ENCODE data around the gene CERS1. TPM values are rescaled to one million over a fixed set of nuclear protein-coding genes. Genes with fewer than 3 reads are reported as not detected.

CERS1 gene
- 1.7 and 4.5 TPM in 2 replicates for total RNA-seq

GRCh38 chr19:18895824-18896341 is at the start of gene CERS1:
CERS1 (minus strand) TSS chr19:18896158; CDS start chr19:18896072, 86 bp downstream.
- no peak for DNase-seq (ENCODE audit: low read depth, low spot score)

GRCh38 chr19:18945297-18945696 is 49.3 kb upstream of the CERS1 start:
- no peak for DNase-seq (ENCODE audit: low read depth, low spot score)

- DNase-seq (ENCODE audit: low read depth, low spot score), result no peak
Observed at GRCh38 chr19:18943465-18943864, 47.5 kb upstream of the CERS1 start.

DNA sequence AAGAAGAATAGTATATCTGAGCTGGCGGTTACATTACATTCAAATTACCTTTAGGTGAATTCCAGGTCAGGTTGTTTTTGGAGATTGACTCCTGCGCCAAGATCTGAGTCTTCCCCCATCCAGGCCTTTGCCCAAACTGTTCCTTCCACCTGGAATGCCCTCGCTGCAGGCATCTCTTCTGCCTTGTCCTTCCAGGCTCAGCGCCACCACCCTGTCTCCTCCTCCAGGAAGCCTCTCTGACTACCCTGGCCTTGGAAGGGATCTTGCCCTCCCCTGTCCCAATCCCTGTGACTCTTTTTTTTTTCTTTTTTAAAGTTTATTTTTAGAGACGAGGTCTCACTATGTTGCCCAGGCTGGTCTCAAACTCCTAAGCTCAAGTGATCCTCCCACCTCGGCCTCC is 46.7 kb upstream of the CERS1 start:
- no peak for DNase-seq (ENCODE audit: low read depth, low spot score)

DNA sequence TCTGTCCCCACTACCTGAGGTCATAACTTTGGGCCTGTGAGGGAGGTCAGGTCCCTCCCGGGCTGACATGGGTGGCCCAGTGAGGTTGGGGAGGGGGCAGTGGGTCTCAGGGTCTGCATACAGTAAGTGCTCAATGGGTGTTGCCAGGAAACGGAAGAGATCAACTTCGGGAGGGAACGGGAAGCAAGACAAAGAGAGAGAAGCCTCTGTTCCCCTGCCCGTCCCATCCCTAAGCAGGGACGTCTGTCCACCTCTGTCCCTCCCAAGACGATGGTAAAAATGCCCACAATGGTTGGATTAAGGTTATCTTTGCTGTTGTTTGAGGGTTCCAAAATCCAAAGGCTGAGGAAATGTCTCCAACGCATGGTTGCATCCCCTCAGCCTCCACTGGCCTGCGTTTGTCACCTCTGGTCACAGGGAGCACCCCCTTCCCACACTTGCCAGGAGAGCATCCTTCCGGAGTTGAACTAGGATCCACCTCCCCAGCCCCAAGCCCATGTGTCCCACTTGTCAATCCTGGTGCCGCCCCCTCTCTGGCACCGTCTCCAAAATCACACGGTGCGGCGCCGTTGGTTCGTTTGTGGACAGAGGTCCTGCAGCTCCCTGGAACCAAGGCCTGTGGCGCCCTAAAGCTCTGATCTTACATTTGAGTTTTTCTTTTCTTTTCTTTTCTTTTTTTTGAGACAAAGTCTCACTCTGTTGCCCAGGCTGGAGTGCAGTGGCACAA is 45.8 kb upstream of the CERS1 start:
- no peak for DNase-seq (ENCODE audit: low read depth, low spot score)

- DNase-seq (ENCODE audit: low read depth, low spot score), result no peak
Observed at GRCh38 chr19:18940769-18941627, 45.0 kb upstream of the CERS1 start, which contains the start of gene HOMER3. HOMER3 (minus strand) TSS chr19:18941217; CDS start chr19:18938982, 2,235 bp downstream.

GRCh38 chr19:18939922-18940768 is 44.2 kb upstream of the CERS1 start:
- DNase-seq (ENCODE audit: low read depth, low spot score), result no peak

DNA sequence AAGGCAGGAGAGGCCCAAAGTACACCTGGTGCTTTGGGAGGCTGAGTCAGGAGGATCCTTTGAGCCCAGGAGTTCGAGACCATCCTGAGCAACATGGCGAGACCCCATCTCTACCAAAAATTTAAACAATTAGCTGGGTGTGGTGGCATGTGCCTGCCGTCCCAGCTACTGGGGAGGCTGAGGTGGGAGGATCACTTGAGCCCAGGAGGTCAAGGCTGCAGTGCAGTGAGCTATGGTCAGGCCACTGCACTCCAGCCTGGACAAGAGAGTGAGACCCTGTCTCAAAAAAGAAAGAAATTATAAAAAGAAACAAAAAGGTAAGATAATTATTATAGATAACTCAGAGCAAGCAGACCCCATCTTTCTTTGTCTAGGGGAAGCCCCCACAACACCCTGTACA is 43.2 kb upstream of the CERS1 start:
- DNase-seq (ENCODE audit: low read depth, low spot score), result no peak

DNA sequence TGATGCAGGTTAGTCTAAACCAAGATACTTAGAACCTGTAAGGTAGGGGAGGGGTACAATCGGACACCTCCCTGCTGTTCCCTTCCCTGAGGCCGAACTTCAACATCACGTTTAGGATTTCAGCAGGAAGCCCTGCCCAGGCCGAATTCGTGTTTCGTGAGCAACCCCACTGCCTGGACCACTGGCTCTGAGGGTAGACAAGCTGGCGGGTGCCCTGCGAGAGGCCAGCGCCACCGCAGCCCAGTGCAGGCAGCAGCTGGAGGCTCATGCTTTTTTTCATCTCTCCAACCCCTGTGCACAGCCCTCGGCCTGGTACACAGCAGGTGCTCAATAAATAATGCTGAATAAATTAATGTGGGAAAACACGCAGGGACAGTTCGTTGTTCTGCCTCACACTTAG is 37.3 kb upstream of the CERS1 start:
- no peak for DNase-seq (ENCODE audit: low read depth, low spot score)

DNA sequence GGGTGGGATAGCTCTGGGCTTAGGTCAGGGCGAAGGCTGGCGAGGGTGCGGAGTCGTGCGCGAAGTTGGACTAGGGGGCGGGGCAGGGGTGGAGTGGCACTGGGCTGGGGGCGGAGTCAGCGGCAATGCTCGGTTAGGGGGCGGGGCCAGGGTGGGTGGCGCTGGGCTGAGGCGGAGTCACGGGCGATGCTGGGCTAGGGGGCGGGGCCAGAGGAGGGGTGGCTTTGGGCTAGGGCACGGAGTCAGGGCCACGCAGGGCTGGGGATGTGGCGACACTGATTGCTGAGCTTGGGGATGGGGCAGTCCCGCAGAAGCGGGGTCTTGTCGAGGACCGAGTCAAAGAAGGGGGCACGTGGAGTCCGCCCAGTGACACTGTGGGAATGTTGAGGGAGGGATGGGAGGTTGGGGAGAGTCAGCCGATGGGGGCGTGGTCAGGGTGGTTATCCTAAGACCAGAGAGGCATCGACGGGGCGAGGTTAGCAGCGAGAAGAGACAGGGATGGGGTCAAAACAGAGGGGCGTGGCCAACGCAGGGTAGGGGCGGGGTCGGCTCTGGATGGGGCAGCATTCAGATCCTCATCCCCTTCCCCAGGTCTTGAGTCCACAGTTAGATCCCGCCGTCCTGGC is 36.4 kb upstream of the CERS1 start:
- no peak for DNase-seq (ENCODE audit: low read depth, low spot score)

DNA sequence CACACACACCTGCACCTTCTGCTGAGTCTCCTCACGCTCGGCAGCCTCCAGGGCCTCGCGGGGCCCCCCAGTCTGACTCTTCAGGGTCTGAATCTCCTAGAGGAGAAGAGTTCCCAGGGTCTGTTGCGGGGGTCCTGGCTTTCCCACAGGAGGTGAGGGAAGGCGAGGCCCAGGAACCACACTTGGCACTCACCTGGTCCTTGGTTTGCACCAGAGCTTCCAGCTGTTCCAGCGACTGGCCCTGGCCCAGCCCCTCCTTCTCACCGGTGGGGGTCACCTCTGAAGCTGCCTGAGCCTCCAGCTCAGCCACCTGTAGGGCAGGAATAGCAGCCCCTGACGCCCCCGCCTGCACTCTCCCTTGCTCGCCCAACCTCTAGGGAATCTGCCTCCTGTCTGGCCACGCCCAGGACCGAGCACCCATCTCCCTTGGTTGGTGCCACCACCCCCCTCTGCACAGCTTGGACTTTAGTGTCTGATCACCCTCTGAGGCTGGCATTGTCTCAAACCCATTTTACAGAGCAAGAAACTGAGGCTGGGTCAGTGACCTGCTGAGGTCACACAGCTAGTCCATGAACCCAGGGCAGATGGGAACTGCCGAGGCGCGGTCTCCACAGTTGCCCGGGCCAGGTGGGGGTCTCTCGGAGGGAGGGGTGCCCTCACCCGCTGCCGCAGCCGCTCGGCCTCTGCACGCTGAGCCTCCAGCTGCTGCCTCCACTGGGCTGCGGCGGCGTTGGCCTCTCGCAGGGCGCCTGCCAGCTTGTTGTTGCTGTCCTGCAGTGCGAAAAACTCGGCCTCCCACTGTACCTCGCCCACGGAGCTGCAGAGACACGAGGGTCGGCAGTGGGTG is 35.6 kb upstream of the CERS1 start:
- no peak for DNase-seq (ENCODE audit: low read depth, low spot score)

- no peak for DNase-seq (ENCODE audit: low read depth, low spot score)
Observed at GRCh38 chr19:18929311-18929710, 33.4 kb upstream of the CERS1 start.

DNA sequence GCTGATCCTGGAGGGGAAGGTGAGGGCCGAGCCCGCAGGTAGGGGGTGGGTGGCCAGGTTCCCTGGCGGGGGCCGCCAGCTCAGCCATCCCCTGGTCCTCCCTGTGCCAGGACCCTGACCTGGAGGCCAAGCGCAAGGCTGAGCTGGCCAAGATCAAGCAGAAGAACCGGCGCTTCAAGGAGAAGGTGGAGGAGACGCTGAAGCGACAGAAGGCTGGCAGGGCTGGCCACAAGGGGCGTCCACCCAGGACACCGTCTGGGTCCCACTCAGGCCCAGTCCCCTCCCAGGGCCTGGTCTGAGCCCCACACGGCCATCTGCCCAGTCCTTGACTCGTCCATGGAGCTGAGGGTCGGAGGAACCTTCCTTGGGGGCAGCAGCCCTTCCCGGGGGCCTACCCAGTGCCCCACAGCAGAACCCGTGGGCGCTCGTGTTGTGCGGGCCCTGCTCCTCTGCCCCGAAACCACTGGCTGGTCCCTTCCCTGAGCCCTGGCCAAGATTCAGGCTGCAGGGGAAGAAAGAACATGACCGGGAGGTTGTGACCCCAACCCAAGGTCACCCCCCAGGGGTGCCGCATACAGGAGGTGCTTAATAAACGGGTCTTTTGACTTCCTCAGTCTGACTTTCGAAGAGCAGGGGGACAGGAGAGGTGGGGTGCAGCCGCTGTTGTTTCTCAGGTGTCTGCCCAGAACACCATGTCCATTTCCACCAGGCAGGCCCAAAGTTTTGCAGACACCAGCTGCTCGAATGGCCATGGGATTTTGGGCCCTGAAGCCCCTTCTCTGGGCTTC is 32.3 kb upstream of the CERS1 start:
- DNase-seq (ENCODE audit: low read depth, low spot score), result no peak

DNA sequence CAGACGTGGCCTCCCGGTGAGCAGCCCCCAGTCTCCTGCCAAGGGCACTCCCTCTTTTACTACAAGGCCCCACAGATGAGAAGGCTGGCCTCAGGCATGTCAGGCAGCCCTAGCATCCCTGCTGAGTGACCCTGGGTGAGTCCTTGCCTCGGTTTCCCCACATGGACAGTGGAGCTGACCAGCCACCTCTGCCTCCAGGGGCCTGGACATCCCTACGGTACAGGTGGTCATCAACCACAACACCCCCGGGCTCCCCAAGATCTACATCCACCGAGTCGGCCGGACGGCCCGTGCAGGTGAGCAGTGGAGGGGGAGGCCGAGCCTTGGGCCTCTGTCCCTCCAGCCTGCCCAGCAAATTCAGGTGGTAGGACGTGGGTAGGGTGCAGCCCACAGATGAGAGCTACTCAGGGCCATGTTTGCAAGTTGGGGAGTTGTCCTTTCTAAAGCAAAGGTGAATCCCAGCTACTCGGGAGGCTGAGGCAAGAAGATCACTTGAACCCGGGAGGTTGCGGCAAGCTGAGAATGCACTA is 28.8 kb upstream of the CERS1 start:
- no peak for DNase-seq (ENCODE audit: low read depth, low spot score)

GRCh38 chr19:18922228-18922985 is 26.4 kb upstream of the CERS1 start:
- no peak for DNase-seq (ENCODE audit: low read depth, low spot score)

GRCh38 chr19:18921593-18921992 is 25.6 kb upstream of the CERS1 start:
- DNase-seq (ENCODE audit: low read depth, low spot score), result no peak

DNA sequence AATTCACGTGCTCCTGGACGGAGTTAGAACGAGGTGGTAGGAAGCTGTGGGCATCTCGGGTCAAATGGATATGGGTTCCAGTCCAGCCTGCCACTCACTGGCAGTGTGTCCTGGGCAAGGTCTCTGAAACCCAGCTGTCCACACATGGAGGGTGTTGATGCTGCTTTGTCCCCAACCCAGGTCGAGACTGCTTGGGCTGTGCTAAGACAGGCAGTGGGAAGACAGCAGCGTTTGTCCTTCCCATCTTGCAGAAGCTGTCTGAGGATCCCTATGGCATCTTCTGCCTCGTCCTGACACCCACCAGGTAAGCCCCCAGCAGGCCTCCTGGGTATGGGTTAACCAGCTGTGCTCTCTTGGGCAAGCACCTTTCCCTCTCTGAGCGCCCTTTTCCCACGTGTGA is 24.4 kb upstream of the CERS1 start:
- no peak for DNase-seq (ENCODE audit: low read depth, low spot score)

GRCh38 chr19:18919900-18920214 is 23.9 kb upstream of the CERS1 start:
- DNase-seq (ENCODE audit: low read depth, low spot score), result no peak

Data from pulmonary artery endothelial cell (primary cell).